GM12875 (cell line): Measurements from ENCODE around the gene ADAMTS4.

Experiments used
- H3K4me3 ChIP-seq: one replicate; pipeline ENCODE4 v1.5.1; 2011; ENCODE audit warnings: low read depth, low read length, control low read depth
- CTCF ChIP-seq: IDR thresholded peaks from 2 replicates; pipeline ENCODE4 v1.5.1; 2011; ENCODE audit warnings: low read depth, mild to moderate bottlenecking, control low read depth, inconsistent platforms, low read length, moderate library complexity, borderline replicate concordance; ENCODE audit not compliant: insufficient read depth

The ADAMTS4 gene

GRCh38 chr1:161199506-161200139 lies 769 bp upstream of the ADAMTS4 start:
- TF ChIP-seq CTCF = no peak
- H3K4me3 ChIP-seq = no peak overlapping the region

- H3K4me3 ChIP-seq = no peak overlapping the region
- no peak for TF ChIP-seq CTCF
Measured at GRCh38 chr1:161198194-161198896, 509 bp downstream of the ADAMTS4 start.

GRCh38 chr1:161197560-161198193 lies 1.2 kb downstream of the ADAMTS4 start:
- H3K4me3 ChIP-seq = no peak overlapping the region
- no peak for TF ChIP-seq CTCF

GRCh38 chr1:161196521-161197451 lies 2.1 kb downstream of the ADAMTS4 start:
- no peak for TF ChIP-seq CTCF
- H3K4me3 ChIP-seq = no peak overlapping the region

GRCh38 chr1:161196111-161196510 lies 2.7 kb downstream of the ADAMTS4 start:
- no peak for TF ChIP-seq CTCF
- no peak overlapping the region for H3K4me3 ChIP-seq

GRCh38 chr1:161195171-161195570 lies 3.7 kb downstream of the ADAMTS4 start:
- no peak overlapping the region for H3K4me3 ChIP-seq
- TF ChIP-seq CTCF = no peak
